GM12878 (cell line): ENCODE measurements around the gene JMJD4. TPM values are rescaled to one million over a fixed set of nuclear protein-coding genes. Genes with fewer than 3 reads are reported as not detected.

Experiments used
- ATAC-seq: fragments of 200-7000 bp; cut with Tn5 transposase; 3 replicates; pipeline ENCODE4 v1.9.1; 2020; ENCODE audit warnings: mild to moderate bottlenecking, moderate library complexity
- BruUV-seq: library from RNA; stranded (reverse); fragments of 400-500 nt; replicated peaks from 2 replicates; lab custom pipeline; 2021; lab: Mats Ljungman, UMichigan
- CTCF ChIA-PET: fragments of 300-600 bp; sonication (Branson Sonifier 250); formaldehyde crosslinking; extraction: SDS; loops from one replicate; lab custom pipeline; 2021; ENCODE audit warnings: inconsistent platforms; lab: Yijun Ruan, JAX
- POLR2A ChIA-PET: fragments of 350-600 bp; formaldehyde crosslinking; extraction: SDS; loops from one replicate; lab custom pipeline; 2021; ENCODE audit warnings: inconsistent platforms; lab: Charles Lee
- RAD21 ChIA-PET: fragments of 300-600 bp; sonication (Branson Sonifier 250); formaldehyde crosslinking; loops from one replicate; lab custom pipeline; 2023; ENCODE audit warnings: antibody characterized with exemption; ENCODE audit not compliant: unreplicated experiment; lab: Charles Lee
- SMC1A ChIA-PET: fragments of 300-600 bp; sonication (Branson Sonifier 250); formaldehyde crosslinking; loops from one replicate; lab custom pipeline; 2023; ENCODE audit not compliant: unreplicated experiment, uncharacterized antibody; lab: Charles Lee
- DNase-seq: peaks from one replicate; pipeline ENCODE4 v3.0.0-alpha.2; 2011; ENCODE audit warnings: low read depth, low spot score
- FAIRE-seq: peaks from 3 replicates; lab custom pipeline; 2011; peaks lifted over from hg19 to GRCh38; lab: Jason Lieb, UNC
- H2AFZ ChIP-seq: 2 replicates; pipeline ENCODE4 v1.6.0; 2011; ENCODE audit warnings: low read depth, low read length, control low read depth; ENCODE audit not compliant: control insufficient read depth
- H3K27ac ChIP-seq: 2 replicates; pipeline ENCODE4 v1.5.1; 2011; ENCODE audit warnings: control low read depth; ENCODE audit not compliant: control insufficient read depth, insufficient read depth
- H3K27me3 ChIP-seq, 2 experiments: replicated peaks in 1 of 2; 2 replicates each; pipeline versions ENCODE4 v1.6.0 to v1.6.1; 2011; ENCODE audit warnings: low read length in 1 of 2; ENCODE audit not compliant: control insufficient read depth in 2 of 2, insufficient read depth in 2 of 2
- H3K36me3 ChIP-seq, 2 experiments: 2 replicates each; pipeline ENCODE4 v1.5.1; 2011; ENCODE audit warnings: low read length in 1 of 2; ENCODE audit not compliant: control insufficient read depth in 2 of 2, insufficient read depth in 2 of 2
- H3K4me1 ChIP-seq: 2 replicates; pipeline ENCODE4 v1.6.1; 2011; ENCODE audit warnings: mild to moderate bottlenecking, low read length, moderate library complexity, mixed read lengths; ENCODE audit not compliant: control insufficient read depth, insufficient read depth
- H3K4me2 ChIP-seq: 2 replicates; pipeline ENCODE4 v1.6.0; 2011; ENCODE audit warnings: control low read depth; ENCODE audit not compliant: control insufficient read depth, insufficient read depth
- H3K4me3 ChIP-seq: fragments of 200-600 bp; sonication (generic); 2 replicates; pipeline ENCODE4 v1.5.1; 2016
- H3K79me2 ChIP-seq: 2 replicates; pipeline ENCODE4 v1.6.0; 2011; ENCODE audit warnings: low read length; ENCODE audit not compliant: control insufficient read depth, insufficient read depth
- H3K9ac ChIP-seq: 2 replicates; pipeline ENCODE4 v1.8.0; 2011; ENCODE audit warnings: low read length, control low read depth, mixed read lengths; ENCODE audit not compliant: control insufficient read depth, insufficient read depth
- H3K9me3 ChIP-seq: replicated peaks from 3 replicates; pipeline ENCODE4 v1.5.1; 2011; ENCODE audit warnings: mild to moderate bottlenecking, low read length; ENCODE audit not compliant: control insufficient read depth, insufficient read depth
- H4K20me1 ChIP-seq: 2 replicates; pipeline ENCODE4 v1.6.0; 2011; ENCODE audit not compliant: control insufficient read depth, insufficient read depth
- ATF3 ChIP-seq: IDR thresholded peaks from 2 replicates; pipeline ENCODE4 v1.6.1; 2011; ENCODE audit warnings: low read depth, mild to moderate bottlenecking, low read length, moderate library complexity, borderline replicate concordance; ENCODE audit errors: extremely low read depth
- CEBPB ChIP-seq, 2 experiments: fragments of 150-350 bp in 1 of 2; IDR thresholded peaks; 2 replicates each; pipeline ENCODE4 v1.6.1; 2012 to 2014; ENCODE audit warnings: low read depth in 2 of 2, low read length in 2 of 2, borderline replicate concordance in 1 of 2, inconsistent platforms in 1 of 2
- CTCF ChIP-seq, 3 experiments: IDR thresholded peaks in 2 of 3; conservative IDR thresholded peaks in 1 of 3; 2 replicates each; pipeline ENCODE4 v1.5.1; 2011; ENCODE audit warnings: low read depth in 3 of 3, low read length in 3 of 3, mild to moderate bottlenecking in 3 of 3, control low read depth in 2 of 3, moderate library complexity in 2 of 3, inconsistent platforms in 1 of 3, mixed read lengths in 1 of 3; ENCODE audit not compliant: control insufficient read depth in 2 of 3, insufficient read depth in 1 of 3; ENCODE audit errors: extremely low read depth in 1 of 3
- E2F4 ChIP-seq: IDR thresholded peaks from 2 replicates; pipeline ENCODE4 v1.6.1; 2012; ENCODE audit warnings: low read depth, low read length, improper control_type of control experiment
- IRF4 ChIP-seq: IDR thresholded peaks from 2 replicates; pipeline ENCODE4 v1.6.1; 2011; ENCODE audit warnings: low read depth, low read length
- NR2F1 ChIP-seq: fragments of 450-650 bp; conservative IDR thresholded peaks from 2 replicates; pipeline ENCODE4 v1.6.1; 2017; ENCODE audit warnings: mild to moderate bottlenecking
- POLR2A ChIP-seq: IDR thresholded peaks from 2 replicates; pipeline ENCODE4 v1.6.1; 2011; ENCODE audit warnings: low read depth, mild to moderate bottlenecking, low read length
- POLR2AphosphoS2 ChIP-seq: IDR thresholded peaks from 2 replicates; pipeline ENCODE4 v1.6.1; 2011; ENCODE audit warnings: low read depth, mild to moderate bottlenecking, low read length, improper control_type of control experiment, moderate library complexity
- USF1 ChIP-seq: IDR thresholded peaks from 2 replicates; pipeline ENCODE4 v1.6.1; 2011; ENCODE audit warnings: borderline replicate concordance, low read depth, mild to moderate bottlenecking, moderate library complexity, mixed read lengths, low read length; ENCODE audit not compliant: insufficient read depth; ENCODE audit errors: extremely low read length
- ZNF217 ChIP-seq: fragments of 450-650 bp; IDR thresholded peaks from 2 replicates; pipeline ENCODE4 v1.6.1; 2017; ENCODE audit warnings: antibody characterized with exemption, mild to moderate bottlenecking
- WGBS: methylation state at CpG from one replicate; pipeline ENCODE4 v1.1.6; 2016; ENCODE audit warnings: low lambda C conversion rate; ENCODE audit not compliant: insufficient replicate concordance, insufficient coverage; ENCODE audit errors: missing lambda C conversion rate; 5-methylcytosine and 5-hydroxymethylcytosine counted together
- in situ Hi-C: fragments of 300-500 bp; cut with MboI; formaldehyde crosslinking; loops from 9 replicates; pipeline ENCODE4 v1.14.3; 2018; ENCODE audit warnings: mixed read lengths
- intact Hi-C: fragments of 100-400 bp; cut with micrococcal nuclease; formaldehyde crosslinking; loops from one replicate; pipeline ENCODE4 v1.14.2; 2022; ENCODE audit not compliant: unreplicated experiment
- polyA plus RNA-seq, 11 experiments: library from polyadenylated mRNA; depleted of rRNA in 4 of 11; unstranded in 6 of 11; stranded (reverse) in 5 of 11; fragments of >200 nt; fragmentation: Nextera tagmentation in 4 of 11; fragmentation: Illumina TruSeq in 1 of 11; extraction: Ambion mirVana in 4 of 11; extraction: Trizol in 1 of 11; gene quantifications; 1 replicate in 1 of 11; 2 replicates in 10 of 11; pipeline versions ENCODE4 v1.2.1 to v1.2.3, GENCODE V29; 2011 to 2016; ENCODE audit warnings: inconsistent platforms in 2 of 11, missing spikeins in 2 of 11, low read depth in 1 of 11
- total RNA-seq, 4 experiments: library from RNA; depleted of rRNA in 3 of 4; stranded (reverse); fragments of >200 nt in 3 of 4; fragmentation: Illumina TruSeq in 1 of 4; extraction: Trizol in 1 of 4; gene quantifications; 2 replicates each; pipeline versions ENCODE4 v1.2.1 to v1.2.3, GENCODE V29; 2013 to 2021

Gene JMJD4
- total and polyA plus RNA-seq, 10 of the 15 experiments (the other 5 are each of a cell fraction or from before 2014, with no cell fraction given): 0.89 to 38.3 (median 18.4) TPM

- TF ChIP-seq POLR2AphosphoS2 (0 out of 2 replicates have a peak, but pooled peaks have one; percentile 22), POLR2A (0 out of 2 replicates have a peak, but pooled peaks have one; percentile 6), ATF3 (no peak)
- TF ChIP-seq, all 136 proteins: peak for 2
- H3K4me2 ChIP-seq: peak overlapping the region; percentile 89
- peak overlapping the region; percentile 55; the same call in 1 of the 2 replicates for H3K9ac ChIP-seq
- ATAC-seq: peak; percentile 9
- peak overlapping the region; percentile 68 for H3K4me3 ChIP-seq
- peak overlapping the region; percentile 33; the same call in 1 of the 2 replicates for H3K27ac ChIP-seq
- intact Hi-C loops (loop anchor here (5.0 to 10.0 kb wide), 2 partner anchors 167 to 244 kb away; partner anchors contain the start of gene ZNF678), in situ Hi-C loops (no loop called here)
- peaks cover 2% of the 10 kb centered on the region; the same call in 2 of the 3 replicates for H3K9me3 ChIP-seq
- SMC1A ChIA-PET: no interaction called here
- H3K27me3 ChIP-seq: no peaks in the 10 kb centered on the region
- H3K4me1 ChIP-seq: peaks cover 16% of the 10 kb centered on the region
- peak overlapping the region; percentile 54; the same call in 1 of the 2 replicates for H2AFZ ChIP-seq
- CTCF ChIA-PET: interaction anchor here (0.8 kb wide), 1 partner anchor 91 kb away, joined by 4 read pairs; no protein-coding TSS in a partner anchor
- peaks cover 2% of the 10 kb centered on the region for H3K79me2 ChIP-seq
- POLR2A ChIA-PET: no interaction called here
- H4K20me1 ChIP-seq: no peaks in the 10 kb centered on the region
- H3K36me3 ChIP-seq: peaks cover 0 to 6% of the 10 kb centered on the region in 2 experiments; a peak in 3 of 4 replicates
- WGBS: 0% methylated on average over 4 of the region's 11 CpGs
- FAIRE-seq: no peak
- no TSS peak for BruUV-seq
- DNase-seq: no peak
- RAD21 ChIA-PET: no interaction called here
These were observed 6.3 kb downstream of the JMJD4 start for GRCh38 chr1:227728892-227729143.

GRCh38 chr1:227728059-227728891 lies 6.8 kb downstream of the JMJD4 start:
- H3K4me3 ChIP-seq: peak overlapping the region; percentile 68
- H3K27me3 ChIP-seq: no peaks in the 10 kb centered on the region
- SMC1A ChIA-PET: no interaction called here
- H3K79me2 ChIP-seq: no peaks in the 10 kb centered on the region
- peak overlapping the region; percentile 57 for H2AFZ ChIP-seq
- FAIRE-seq (no peak), DNase-seq (peak; percentile 24), ATAC-seq (peak; percentile 79)
- BruUV-seq: no TSS peak
- CTCF ChIA-PET: interaction anchor here (0.8 kb wide), 1 partner anchor 91 kb away, joined by 4 read pairs; no protein-coding TSS in a partner anchor
- RAD21 ChIA-PET: no interaction called here
- intact Hi-C loops: loop anchor here (5.0 to 10.0 kb wide), 2 partner anchors 166 to 243 kb away; partner anchors contain the start of gene ZNF678
- H3K27ac ChIP-seq: peak overlapping the region; percentile 33; the same call in 1 of the 2 replicates
- peaks cover 0 to 6% of the 10 kb centered on the region in 2 experiments; a peak in 3 of 4 replicates for H3K36me3 ChIP-seq
- H4K20me1 ChIP-seq: no peaks in the 10 kb centered on the region
- H3K9ac ChIP-seq: peak overlapping the region; percentile 55; the same call in 1 of the 2 replicates
- WGBS: 1% methylated on average over 37 of the region's 51 CpGs
- peaks cover 14% of the 10 kb centered on the region for H3K4me1 ChIP-seq
- H3K9me3 ChIP-seq: peaks cover 3% of the 10 kb centered on the region; the same call in 2 of the 3 replicates
- H3K4me2 ChIP-seq: peak overlapping the region; percentile 89
- POLR2A ChIA-PET: no interaction called here
- in situ Hi-C loops: no loop called here
- no peak for TF ChIP-seq ZNF217
- no peak for TF ChIP-seq USF1
- no peak for TF ChIP-seq CTCF (IDR thresholded peaks at IDR 0.05 in 2 of 3, conservative IDR thresholded peaks at IDR 0.05 in 1 of 3; ENCODE audit: control insufficient read depth in 2 of 3, extremely low read depth in 1 of 3, insufficient read depth in 1 of 3, low read depth in 3 of 3, low read length in 3 of 3)
- no peak for TF ChIP-seq CEBPB (IDR thresholded peaks at IDR 0.05; ENCODE audit: borderline replicate concordance in 1 of 2, low read depth in 2 of 2, low read length in 2 of 2)
- TF ChIP-seq E2F4: peak; percentile 38; the same call in 1 of the 2 replicates
- TF ChIP-seq POLR2A: peak; percentile 59
- no peak for TF ChIP-seq IRF4
- TF ChIP-seq NR2F1: no peak
